SK-MEL-5 (cell line): ENCODE measurements around the gene RAB5IF. TPM values are rescaled to one million over a fixed set of nuclear protein-coding genes. Genes with fewer than 3 reads are reported as not detected.
"Not testable (repeated sequence)": the region's sequence is repeated elsewhere in the genome, so short reads cannot be mapped to it uniquely, and the experiment has no call there.

ENCODE experiments used
- DNase-seq: peaks from one replicate; pipeline ENCODE4 v3.0.0-alpha.2; 2016; ENCODE audit warnings: low read depth, low spot score
- in situ Hi-C: cut with HindIII; loops from 2 replicates; pipeline ENCODE4 v1.10.0; 2016; ENCODE audit warnings: low sequenced_read_pairs, high pct_unique_total_duplicates, low pct_unique_long_range_greater_than_20kb
- polyA plus RNA-seq, 2 experiments: library from polyadenylated mRNA; depleted of rRNA; stranded (reverse); fragments of >200 nt; gene quantifications; 2 replicates each; pipeline ENCODE4 v1.2.3, GENCODE V29; 2015
- total RNA-seq: library from RNA; depleted of rRNA; stranded (reverse); fragments of >200 nt; shearing (Covaris generic); gene quantifications from 2 replicates; pipeline ENCODE4 v1.2.3, GENCODE V29; 2014; rRNA removed

RAB5IF gene, protein sequence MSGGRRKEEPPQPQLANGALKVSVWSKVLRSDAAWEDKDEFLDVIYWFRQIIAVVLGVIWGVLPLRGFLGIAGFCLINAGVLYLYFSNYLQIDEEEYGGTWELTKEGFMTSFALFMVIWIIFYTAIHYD
- 165 and 190 TPM in 2 replicates for total RNA-seq
- polyA plus RNA-seq (2015; cell fraction: cytosol; rRNA removed) = 162 and 170 TPM in 2 replicates
- polyA plus RNA-seq (2015; cell fraction: nucleus; rRNA removed) = 192 and 208 TPM in 2 replicates

DNA sequence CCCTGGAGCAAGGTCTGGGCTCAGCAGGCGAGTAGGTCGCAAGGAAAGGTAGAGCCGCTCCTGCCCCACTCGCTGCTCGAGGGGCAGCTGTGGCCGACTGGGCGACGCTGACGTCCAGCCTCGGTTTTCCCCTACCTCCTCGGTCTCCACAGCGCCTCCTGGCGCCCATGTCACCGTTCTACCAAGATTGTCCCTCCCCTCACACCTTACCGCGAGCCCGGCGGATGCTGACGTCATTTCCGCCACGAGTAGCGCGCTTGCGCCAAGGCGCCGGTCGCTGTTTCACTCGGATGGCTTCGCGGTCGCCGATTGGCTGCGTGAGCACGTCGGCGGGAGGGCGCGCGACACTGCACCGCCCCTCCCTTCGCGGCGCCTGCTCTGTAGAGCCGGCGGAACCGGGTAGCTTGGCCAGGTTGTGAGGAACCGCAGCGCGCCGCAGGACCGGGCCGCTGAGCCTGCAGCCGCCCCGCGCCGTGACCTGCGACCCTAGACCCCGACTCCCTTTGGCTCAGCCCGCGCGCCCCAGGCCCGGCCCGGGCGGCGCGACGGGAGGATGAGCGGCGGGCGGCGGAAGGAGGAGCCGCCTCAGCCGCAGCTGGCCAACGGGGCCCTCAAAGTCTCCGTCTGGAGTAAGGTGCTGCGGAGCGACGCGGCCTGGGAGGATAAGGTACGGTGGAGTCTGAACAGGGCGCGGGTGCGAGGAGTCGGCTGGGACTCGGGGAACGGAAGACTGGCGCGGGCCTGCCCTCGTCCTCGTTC is at the start of gene RAB5IF:
Gene RAB5IF (plus strand): TSS at position 381 of the 759 bp plus-strand sequence. CDS start 173 bp downstream, at position 554.
- in situ Hi-C loops = no loop called here
- peak; percentile 99 for DNase-seq

DNA sequence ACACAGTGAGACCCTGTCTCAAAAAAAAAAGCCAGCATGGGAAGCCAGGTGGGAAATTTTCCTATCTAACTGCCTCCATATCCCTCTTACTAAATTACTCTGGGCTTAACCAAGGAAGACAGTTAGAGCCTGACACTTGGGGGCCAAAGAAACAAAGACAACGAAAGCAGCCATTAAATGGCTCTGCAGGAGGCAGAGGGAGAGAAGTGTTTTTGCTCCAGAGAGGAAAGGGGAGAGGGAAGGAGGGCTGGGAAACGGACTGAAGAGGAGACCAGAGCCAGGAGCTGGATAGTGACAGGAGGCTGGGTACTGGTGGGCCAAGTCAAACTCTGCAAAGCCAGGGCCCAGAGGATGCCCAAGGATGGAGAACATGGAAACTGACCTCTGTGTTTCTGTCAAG is 42.9 kb upstream of the RAB5IF start:
- no peak for DNase-seq
- in situ Hi-C loops = no loop called here

DNA sequence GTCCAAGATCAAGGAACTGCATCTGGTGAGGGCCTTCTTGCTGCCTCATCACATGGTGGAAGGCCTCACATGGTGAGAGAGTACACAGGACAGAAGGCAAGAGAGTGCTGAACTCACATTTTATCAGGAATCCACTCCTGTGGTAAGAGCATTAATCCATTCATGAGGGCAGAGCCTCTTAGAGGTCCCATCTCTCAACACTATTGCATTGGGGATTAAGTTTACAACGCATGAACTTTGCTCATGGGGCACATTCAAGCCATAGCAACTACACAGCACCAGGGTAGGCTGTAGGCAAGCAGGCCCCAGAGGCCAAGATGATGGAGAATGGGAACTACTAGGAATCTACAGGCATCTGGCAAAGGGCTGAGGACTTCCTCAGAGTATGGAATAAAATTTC is 42.2 kb upstream of the RAB5IF start:
- DNase-seq = no peak
- in situ Hi-C loops = no loop called here

DNA sequence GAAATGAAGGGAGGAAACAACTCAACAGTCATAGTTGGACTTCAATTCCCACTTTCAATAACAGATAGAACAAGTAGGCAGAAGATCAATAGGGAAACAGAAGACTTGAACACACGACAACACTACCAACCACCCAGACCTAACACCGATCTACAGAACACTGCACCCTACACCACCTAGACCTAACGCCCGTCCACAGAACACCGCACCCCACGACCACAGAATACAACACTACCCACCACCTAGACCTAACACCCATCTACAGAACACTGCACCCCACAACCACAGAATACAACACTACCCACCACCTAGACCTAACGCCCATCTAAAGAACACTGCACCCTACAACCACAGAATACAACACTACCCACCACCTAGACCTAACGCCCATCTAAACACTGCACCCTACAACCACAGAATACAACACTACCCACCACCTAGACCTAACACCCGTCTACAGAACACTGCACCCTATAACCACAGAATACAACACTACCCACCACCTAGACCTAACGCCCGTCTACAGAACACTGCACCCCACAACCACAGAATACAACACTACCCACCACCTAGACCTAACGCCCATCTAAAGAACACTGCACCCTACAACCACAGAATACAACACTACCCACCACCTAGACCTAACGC is 41.4 kb upstream of the RAB5IF start:
- DNase-seq = not testable (repeated sequence)

DNA sequence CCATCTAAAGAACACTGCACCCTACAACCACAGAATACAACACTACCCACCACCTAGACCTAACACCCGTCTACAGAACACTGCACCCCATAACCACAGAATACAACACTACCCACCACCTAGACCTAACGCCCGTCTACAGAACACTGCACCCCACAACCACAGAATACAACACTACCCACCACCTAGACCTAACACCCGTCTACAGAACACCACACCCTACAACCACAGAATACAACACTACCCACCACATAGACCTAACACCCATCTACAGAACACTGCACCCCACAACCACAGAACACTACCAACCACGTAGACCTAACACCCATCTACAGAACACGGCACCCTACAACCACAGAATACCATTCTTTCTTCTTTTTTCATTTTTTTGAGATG is 40.9 kb upstream of the RAB5IF start:
- in situ Hi-C loops = not testable (repeated sequence)

More for the DNA sequence above, 41.4 kb upstream of the RAB5IF start:
- in situ Hi-C loops = not testable (repeated sequence)

DNA sequence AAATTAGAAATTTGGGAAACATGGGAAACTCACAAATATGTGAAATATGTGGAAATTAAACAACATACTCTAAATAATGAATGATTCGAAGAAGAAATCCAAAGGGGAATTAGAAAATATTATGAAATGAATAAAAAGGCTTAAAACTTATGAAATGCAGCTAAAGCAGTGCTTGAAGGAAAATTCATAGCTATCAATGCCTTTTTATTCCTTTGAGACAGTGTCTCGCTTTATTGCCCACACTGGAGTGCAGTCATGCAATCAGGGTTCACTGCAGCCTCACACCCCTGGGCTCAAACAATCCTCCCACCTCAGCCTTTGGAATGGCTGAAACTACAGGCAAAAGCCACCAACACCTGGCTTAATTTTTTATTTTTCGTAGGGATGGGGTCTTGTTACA is 40.1 kb upstream of the RAB5IF start:
- in situ Hi-C loops = no loop called here

More for the DNA sequence above, 40.9 kb upstream of the RAB5IF start:
- DNase-seq = not testable (repeated sequence)

DNA sequence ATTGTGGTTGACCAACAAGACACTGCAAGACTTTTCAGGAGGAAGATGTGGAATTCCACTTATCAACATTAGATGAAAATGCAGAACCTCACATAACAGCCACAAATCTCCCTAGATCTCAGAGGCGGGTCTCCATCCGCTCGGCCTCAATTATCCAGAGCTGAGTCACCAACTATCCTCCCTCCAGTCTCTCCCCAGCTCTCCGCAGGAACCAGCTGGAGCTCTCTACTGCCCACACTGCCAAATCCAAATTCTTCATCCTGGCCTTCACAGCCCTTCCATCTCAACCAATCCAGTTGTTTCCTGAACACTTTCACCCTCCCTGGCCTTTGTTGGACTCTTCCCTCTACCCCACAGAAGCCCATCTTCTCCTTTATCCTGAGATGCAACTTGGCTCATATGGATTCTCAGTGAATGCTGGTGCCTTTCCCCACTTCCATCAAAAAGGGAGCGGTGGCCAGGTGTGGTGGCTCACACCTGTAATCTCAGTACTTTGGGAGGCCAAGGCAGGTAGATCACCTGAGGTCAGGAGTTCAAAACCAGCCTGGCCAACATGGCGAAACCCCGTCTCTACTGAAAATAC is 35.6 kb upstream of the RAB5IF start:
- no peak for DNase-seq
- in situ Hi-C loops = no loop called here

More for the DNA sequence above, 40.1 kb upstream of the RAB5IF start:
- no peak for DNase-seq

DNA sequence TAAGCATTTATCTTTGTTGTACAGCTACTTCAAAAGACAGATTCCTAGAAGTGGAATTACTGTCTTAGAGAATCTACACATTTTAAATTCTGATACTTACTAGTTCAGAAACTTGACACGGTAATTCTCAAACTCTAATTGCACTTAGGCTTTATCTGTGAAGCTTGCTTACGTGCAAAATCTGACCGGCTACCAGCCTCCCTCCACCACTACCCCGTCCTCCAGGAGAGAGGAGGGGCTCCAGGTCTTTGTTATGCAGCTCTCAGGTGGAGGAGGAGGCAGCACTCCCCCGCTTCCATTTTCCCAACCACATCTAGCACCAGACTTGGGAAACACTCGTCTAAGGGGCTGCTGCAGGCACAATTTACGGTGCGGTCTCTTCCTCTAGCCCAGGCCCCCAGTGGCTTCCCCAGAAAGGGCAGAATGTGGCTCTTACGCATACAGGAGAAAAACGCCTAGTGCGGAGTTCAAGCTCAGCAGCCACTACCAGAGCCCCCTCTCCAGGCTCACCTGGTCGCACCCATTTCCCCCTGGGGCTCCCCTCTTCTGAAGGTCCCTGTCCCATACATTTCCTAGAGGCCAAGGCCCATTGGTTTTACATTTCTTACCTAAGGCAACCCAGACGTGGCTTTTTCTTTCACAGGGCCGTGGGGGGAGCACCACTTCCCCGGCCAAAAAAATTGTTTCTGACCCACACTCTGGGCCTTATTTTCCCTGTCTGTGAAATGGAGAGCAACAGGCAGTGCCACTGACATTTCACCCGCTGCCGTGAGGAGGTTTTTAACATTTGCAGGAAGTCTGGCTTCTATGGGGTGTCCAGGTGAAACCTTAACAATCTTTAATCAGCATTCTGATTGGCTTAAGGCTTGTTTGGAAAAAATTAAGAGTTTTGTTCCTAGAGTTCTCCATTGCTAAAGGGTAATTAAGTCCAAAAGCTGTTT is 33.7 kb upstream of the RAB5IF start:
- in situ Hi-C loops = no loop called here
- no peak for DNase-seq

DNA sequence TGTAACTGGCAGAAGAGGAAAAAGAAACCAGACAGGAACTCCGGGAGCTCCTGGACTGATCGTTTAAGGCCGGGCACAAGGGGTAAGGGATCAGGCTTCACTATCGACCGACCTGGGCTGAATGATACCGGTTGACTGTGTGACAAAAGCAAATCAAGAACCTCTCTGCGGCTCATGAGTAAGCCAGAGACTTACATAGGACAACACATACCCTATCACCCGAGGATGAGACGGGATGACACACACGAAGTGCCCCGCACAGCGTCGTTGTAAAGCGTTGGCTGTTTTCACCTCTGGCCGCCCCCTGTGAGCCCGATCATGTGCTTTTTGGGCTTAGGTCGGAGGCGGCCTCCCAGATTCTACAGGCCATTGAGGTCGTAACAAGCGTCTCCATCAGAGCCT is 32.9 kb upstream of the RAB5IF start:
- peak; percentile 37 for DNase-seq
- in situ Hi-C loops = no loop called here

DNA sequence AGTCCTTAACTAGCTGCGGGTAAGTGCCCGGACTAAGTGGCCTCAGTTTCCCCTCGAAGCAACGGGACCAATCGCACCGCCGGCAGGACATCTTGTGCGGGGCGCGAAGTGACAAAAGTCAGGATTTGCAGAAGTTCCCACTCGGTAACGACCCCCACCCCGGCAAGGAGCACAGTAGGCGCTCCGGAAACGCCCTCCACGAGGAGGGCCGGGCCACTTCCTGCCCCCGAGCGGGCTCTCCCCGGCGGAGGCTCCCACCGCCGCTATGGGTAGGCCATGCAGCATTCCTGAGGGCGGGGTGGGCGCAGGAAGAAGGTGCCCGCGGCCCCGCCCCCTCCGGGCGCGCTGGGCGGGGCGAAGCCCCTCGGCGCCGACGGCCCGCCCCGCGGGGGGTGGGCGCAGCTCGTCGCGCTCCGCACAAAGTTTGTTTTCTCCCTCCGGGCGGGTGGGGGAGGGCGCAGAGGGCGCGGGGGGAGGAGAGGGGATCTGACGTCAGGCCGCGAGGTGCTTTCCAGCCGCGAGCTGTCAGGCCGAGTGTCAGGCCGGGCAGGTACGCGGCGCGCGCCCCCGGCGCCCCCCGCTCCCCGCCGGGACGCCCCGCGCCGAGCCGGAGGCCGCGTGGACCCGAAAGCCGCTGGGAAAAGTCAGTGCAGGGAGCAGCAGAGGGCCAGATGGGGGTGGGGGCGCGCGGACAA is 32.3 kb upstream of the RAB5IF start, which contains the start of gene TGIF2:
Gene TGIF2 (plus strand): TSS at position 495 of the 695 bp plus-strand sequence. CDS start 5,178 bp downstream, outside the sequence.
- in situ Hi-C loops = no loop called here

DNA sequence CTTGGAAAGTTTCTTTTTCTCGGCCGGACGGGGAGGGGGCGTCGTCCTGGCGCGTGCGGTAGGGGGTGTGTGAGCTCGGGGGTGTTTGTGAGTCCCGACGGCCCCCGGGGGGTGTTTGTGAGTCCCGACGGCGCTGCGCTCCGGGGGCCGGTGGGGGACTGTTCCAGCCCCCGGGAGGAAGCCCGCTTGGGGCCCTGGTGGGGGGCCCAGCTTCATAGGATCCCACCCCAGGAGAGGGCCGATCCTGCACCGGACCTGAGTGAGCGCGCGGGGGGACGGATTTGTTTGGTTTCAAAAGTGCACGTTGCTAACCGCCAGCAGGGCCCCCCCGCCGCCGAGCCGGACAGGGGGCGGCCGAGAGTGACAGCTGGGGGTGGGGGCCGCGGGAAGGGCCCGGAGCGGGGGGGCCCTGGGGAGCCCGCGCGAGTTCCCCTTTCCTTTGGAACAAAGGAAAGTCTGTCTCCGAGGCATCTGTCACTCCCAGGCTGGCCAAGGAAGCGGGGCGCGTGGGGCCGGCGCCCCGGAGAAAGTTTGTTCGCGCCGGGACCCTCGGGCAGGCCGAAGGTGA is 31.7 kb upstream of the RAB5IF start:
- DNase-seq = peak; percentile 12
- in situ Hi-C loops = no loop called here

More for the DNA sequence above, 32.3 kb upstream of the RAB5IF start, which contains the start of gene TGIF2:
- DNase-seq = peak; percentile 87

DNA sequence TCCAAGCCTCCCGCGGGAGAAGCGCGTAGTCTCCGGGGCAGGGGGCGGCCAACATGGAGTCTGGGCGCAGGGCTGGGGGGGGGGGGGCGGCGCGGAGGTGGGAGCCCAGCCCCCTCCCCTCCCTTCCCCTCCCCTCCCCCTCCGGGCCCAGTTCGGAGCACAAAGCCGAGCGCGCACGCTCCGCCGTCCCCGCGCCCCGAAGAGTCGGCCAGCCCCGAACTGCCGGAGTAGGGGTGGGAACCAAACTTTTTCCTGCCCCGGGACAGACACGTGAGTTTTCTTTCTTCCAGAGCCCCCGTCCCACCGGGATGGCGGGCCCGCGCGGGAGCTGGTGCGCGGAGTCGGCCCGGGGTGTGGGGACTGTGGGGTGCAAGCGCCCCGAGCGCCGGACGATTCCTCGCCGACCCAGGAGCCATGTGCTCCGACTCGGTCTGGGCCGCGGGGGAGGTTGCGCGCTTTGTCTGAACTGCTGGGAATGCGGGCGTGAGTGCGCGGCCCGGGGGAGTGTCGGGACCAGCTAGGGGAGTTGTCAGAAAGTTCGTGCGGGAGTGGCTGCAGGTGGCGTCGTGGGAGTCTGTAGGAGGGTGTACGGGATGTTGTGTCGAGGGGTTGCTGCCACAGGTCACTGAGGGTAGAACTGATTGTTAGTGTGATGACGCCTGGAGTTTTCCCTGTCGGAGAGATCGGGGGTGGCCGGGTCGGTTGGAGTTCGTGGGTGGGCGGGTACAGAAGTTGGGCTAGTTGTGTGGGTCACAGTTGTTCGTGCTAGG is 31.0 kb upstream of the RAB5IF start:
- peak; percentile 27 for DNase-seq

DNA sequence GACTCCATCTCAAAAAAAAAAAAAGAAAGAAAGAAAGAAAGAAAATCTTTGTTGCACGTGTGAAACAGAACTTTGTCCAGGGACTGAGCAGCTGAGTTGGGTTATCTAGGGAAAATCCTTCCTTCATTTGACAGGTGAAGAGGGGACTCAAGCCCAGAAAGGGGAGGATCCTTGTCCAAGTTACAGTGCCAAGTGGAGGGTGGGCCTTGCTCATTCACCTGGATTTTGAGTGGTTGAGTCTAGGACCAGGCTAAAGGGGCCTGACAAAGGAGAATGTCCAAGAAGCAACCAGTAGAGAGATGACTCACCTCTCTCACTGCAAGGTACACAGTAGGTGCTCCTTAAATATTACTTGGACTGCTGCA is 29.5 kb upstream of the RAB5IF start:
- no peak for DNase-seq
- in situ Hi-C loops = no loop called here

More for the DNA sequence above, 31.0 kb upstream of the RAB5IF start:
- in situ Hi-C loops = no loop called here

DNA sequence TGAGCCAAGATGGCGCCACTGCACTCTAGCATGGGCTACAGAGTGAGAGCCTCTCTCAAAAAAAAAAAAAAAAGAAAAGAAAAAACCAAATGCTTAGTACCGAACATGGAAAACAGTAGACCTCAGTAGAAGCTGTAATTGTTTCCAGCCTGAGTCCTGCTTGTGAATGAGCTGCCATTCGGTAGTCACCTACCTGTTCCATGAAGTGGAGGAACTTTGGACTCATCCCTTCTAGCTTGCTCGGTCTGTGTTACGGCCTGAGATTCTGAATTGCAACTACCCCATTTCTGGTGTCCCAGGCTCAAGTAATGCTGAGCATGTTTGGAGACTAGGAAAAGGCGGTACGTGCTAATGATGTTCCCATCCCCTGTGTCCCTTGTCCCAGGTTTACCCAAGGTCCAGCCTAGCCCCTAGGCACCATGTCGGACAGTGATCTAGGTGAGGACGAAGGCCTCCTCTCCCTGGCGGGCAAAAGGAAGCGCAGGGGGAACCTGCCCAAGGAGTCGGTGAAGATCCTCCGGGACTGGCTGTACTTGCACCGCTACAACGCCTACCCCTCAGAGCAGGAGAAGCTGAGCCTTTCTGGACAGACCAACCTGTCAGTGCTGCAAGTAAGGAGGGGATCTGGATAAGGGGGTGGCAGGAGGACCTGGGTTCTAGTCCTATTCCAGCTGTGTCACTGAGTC is 27.1 kb upstream of the RAB5IF start:
- no peak for DNase-seq
- in situ Hi-C loops = no loop called here

DNA sequence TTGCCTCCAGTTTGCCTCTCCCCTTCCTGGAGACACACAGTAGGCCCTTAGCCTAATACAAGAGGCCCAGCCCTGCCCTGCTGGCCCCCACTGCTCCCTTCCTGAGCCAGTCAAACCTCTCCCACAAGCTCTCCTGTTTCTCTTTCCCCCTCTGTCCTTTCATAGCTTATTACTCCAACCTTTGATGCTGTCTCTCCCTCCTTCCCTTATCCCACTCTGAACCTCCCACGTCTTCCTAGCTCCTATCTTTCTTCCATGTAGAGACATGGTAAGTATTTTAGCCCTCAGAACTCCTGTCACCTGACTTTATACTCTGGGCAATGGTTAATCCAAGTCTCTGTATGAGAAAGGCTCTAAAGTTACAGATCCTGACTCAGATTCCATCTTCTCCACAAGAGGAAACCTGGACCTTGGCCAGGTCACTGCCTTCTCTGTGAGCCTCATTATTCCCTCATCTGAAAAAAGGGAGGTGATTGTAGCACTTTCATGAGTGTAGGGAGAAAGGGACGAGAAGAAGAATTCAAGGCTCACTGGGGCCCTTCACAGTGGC is 25.5 kb upstream of the RAB5IF start:
- in situ Hi-C loops = no loop called here
- no peak for DNase-seq
